GM21390 (cell line): ENCODE data around the gene MAD1L1.
A peak's percentile ranks its signal among the peaks of the same experiment; 100 is the strongest.

Source experiments
- ATAC-seq: cut with Tn5 transposase; IDR thresholded peaks from one replicate; pipeline ENCODE4 v1.9.1; 2021; ENCODE audit not compliant: unreplicated experiment

MAD1L1 gene

GRCh38 chr7:1949681-1950055 is 283.1 kb downstream of the MAD1L1 start:
- no peak for ATAC-seq

- ATAC-seq = no peak
Observed at GRCh38 chr7:1948887-1949680, 283.7 kb downstream of the MAD1L1 start.

GRCh38 chr7:1948301-1948796 is 284.4 kb downstream of the MAD1L1 start:
- no peak for ATAC-seq

GRCh38 chr7:1947586-1948217 is 285.0 kb downstream of the MAD1L1 start:
- no peak for ATAC-seq

- no peak for ATAC-seq
Observed at GRCh38 chr7:1946773-1947450, 285.8 kb downstream of the MAD1L1 start.

GRCh38 chr7:1946025-1946772 is 286.5 kb downstream of the MAD1L1 start:
- no peak for ATAC-seq

- ATAC-seq = no peak
Observed at GRCh38 chr7:1945558-1945957, 287.2 kb downstream of the MAD1L1 start.

- no peak for ATAC-seq
Observed at GRCh38 chr7:1944619-1945210, 288.0 kb downstream of the MAD1L1 start.

- no peak for ATAC-seq
Observed at GRCh38 chr7:1943933-1944618, 288.7 kb downstream of the MAD1L1 start.

- ATAC-seq = no peak
Observed at GRCh38 chr7:1943326-1943725, 289.4 kb downstream of the MAD1L1 start.

GRCh38 chr7:1942941-1943289 is 289.8 kb downstream of the MAD1L1 start:
- ATAC-seq = no peak

GRCh38 chr7:1942243-1942940 is 290.4 kb downstream of the MAD1L1 start:
- ATAC-seq = no peak

GRCh38 chr7:1941464-1942242 is 291.1 kb downstream of the MAD1L1 start:
- ATAC-seq = no peak

GRCh38 chr7:1940863-1941262 is 291.9 kb downstream of the MAD1L1 start:
- peak; percentile 12 for ATAC-seq

- ATAC-seq = peak; percentile 95
Observed at GRCh38 chr7:1940402-1940786, 292.4 kb downstream of the MAD1L1 start.

- peak; percentile 25 for ATAC-seq
Observed at GRCh38 chr7:1939434-1940401, 293.0 kb downstream of the MAD1L1 start.

- no peak for ATAC-seq
Observed at GRCh38 chr7:1938788-1939433, 293.8 kb downstream of the MAD1L1 start.
